HG03571 (cell line): ENCODE data around the gene NECTIN1.

ENCODE experiments used
- ATAC-seq: cut with Tn5 transposase; IDR thresholded peaks from one replicate; pipeline ENCODE4 v1.9.1; 2021; ENCODE audit not compliant: unreplicated experiment

NECTIN1 gene

GRCh38 chr11:119676461-119677020 lies 52.5 kb downstream of the NECTIN1 start:
- no peak for ATAC-seq

- ATAC-seq: peak; percentile 75
Observed at GRCh38 chr11:119673759-119674336, 55.2 kb downstream of the NECTIN1 start.

GRCh38 chr11:119673052-119673758 lies 55.8 kb downstream of the NECTIN1 start:
- no peak for ATAC-seq

GRCh38 chr11:119672597-119672996 lies 56.4 kb downstream of the NECTIN1 start:
- ATAC-seq: no peak

GRCh38 chr11:119671561-119672015 lies 57.4 kb downstream of the NECTIN1 start:
- no peak for ATAC-seq

- ATAC-seq: no peak
Observed at GRCh38 chr11:119671051-119671450, 57.9 kb downstream of the NECTIN1 start.

- ATAC-seq: no peak
Observed at GRCh38 chr11:119669487-119669886, 59.5 kb downstream of the NECTIN1 start.

- ATAC-seq: no peak
Observed at GRCh38 chr11:119668676-119669075, 60.3 kb downstream of the NECTIN1 start.

GRCh38 chr11:119666463-119667131 lies 62.4 kb downstream of the NECTIN1 start:
- peak; percentile 64 for ATAC-seq

GRCh38 chr11:119666061-119666460 lies 62.9 kb downstream of the NECTIN1 start:
- no peak for ATAC-seq

- no peak for ATAC-seq
Observed at GRCh38 chr11:119664701-119665420, 64.1 kb downstream of the NECTIN1 start.

- ATAC-seq: no peak
Observed at GRCh38 chr11:119664063-119664572, 64.9 kb downstream of the NECTIN1 start.

GRCh38 chr11:119663279-119663678 lies 65.7 kb downstream of the NECTIN1 start:
- no peak for ATAC-seq

GRCh38 chr11:119661226-119661625 lies 67.8 kb downstream of the NECTIN1 start:
- no peak for ATAC-seq

- no peak for ATAC-seq
Observed at GRCh38 chr11:119659971-119660723, 68.9 kb downstream of the NECTIN1 start.

- ATAC-seq: no peak
Observed at GRCh38 chr11:119652907-119653659, 75.9 kb downstream of the NECTIN1 start.

GRCh38 chr11:119651802-119652584 lies 77.0 kb downstream of the NECTIN1 start:
- no peak for ATAC-seq

GRCh38 chr11:119650251-119650650 lies 78.7 kb downstream of the NECTIN1 start:
- ATAC-seq: no peak

GRCh38 chr11:119647254-119647653 lies 81.7 kb downstream of the NECTIN1 start:
- ATAC-seq: no peak
